NB4 (cell line): Measurements from ENCODE around the gene MGLL.

ENCODE experiments used
- CTCF ChIP-seq: IDR thresholded peaks from one replicate; pipeline ENCODE4 v1.5.1; 2012; ENCODE audit warnings: low read depth, low read length
- MAX ChIP-seq: IDR thresholded peaks from 2 replicates; pipeline ENCODE4 v1.6.1; 2011; ENCODE audit warnings: low read depth, low read length
- POLR2A ChIP-seq: IDR thresholded peaks from 2 replicates; pipeline ENCODE4 v1.6.1; 2011; ENCODE audit warnings: mild to moderate bottlenecking; ENCODE audit not compliant: insufficient read length; ENCODE audit errors: extremely low read depth

- TF ChIP-seq CTCF (no peak), POLR2A (no peak), MAX (no peak)
Observed at GRCh38 chr3:127698286-127698685, 124.0 kb downstream of the MGLL start.
